CD4-positive, alpha-beta T cell treated with Interleukin-4 for 4 hours (primary cell): ENCODE results near the gene CAND1.
A peak's percentile ranks its signal among the peaks of the same experiment; 100 is the strongest.

Experiments used
- DNase-seq: peaks from one replicate; pipeline ENCODE4 v3.0.0-alpha.2; 2020

Gene CAND1

DNA sequence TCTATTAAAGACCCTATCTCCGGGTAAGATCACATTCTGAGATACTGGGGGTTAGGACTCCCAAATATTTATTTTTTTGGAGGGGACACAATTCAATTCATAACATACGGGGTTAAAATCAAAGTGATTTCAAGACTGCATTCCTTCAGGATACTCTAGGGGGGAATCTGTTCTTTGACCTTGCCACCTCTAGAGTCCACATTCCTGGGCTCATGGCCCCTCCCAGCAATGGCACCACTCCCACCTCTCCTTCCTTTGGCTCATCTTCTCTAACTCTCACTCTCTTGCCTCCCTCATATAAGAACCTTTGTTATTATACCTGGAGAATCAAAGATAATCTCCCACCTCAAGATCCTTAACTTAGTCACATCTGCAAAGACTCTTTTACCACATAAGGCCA lies 79.5 kb downstream of the CAND1 start:
- no peak for DNase-seq

DNA sequence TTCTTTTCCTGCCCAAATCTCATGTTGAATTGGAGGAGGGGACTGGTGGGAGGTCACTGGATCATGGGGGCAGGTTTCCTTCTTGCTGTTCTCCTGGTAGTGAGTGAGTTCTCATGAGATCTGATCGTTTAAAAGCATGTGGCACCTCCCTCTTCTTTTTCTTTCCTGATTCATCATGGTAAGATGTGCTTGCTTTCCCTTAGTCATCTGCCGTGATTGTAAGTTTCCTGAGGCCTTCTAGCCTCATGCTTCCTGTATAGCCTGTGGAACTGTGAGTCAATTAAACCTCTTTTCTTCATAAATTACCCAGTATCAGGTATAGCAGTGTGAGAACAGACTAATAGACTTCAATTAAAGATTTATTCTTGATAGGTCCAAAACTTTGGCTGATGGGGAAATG lies 83.5 kb downstream of the CAND1 start:
- DNase-seq: no peak

DNA sequence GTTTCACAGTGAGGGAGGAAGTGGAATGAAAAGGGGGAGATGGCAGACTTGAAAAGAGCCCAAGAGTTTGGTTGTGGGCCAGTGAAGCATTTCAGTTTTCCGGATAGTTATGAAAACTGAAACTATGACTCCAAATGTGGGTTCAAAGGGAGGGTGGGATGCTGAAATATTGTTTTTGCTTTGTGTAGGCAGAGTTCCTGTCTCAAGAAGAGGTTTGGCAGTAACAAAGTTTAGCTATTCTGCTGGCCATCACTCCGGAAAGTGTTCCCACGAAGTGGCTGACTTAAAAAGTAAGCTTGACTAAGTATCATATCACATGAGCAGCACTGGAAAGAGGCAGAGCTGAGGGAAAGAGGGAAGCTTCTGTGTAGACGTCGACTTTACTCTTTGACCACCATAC lies 85.2 kb downstream of the CAND1 start:
- DNase-seq: no peak

DNA sequence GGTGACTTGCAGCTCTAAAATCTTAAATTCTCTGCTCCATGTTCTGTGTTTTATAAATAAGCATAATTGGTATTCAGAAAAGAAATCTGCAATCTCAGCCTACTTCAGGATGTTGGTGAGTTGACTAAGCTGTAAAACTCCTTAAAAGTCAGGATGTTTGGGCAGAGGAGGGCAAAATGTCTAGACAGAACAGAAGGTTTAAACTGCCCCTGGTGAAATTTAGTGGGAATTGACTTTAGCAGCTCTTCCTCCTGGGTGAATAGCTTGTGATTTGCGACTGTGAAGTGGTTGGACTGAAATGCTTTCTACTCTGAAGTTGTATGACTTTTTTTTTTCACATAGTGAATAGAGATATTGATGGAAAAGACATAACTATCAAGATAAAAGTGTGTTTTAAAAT lies 85.8 kb downstream of the CAND1 start:
- DNase-seq: no peak

DNA sequence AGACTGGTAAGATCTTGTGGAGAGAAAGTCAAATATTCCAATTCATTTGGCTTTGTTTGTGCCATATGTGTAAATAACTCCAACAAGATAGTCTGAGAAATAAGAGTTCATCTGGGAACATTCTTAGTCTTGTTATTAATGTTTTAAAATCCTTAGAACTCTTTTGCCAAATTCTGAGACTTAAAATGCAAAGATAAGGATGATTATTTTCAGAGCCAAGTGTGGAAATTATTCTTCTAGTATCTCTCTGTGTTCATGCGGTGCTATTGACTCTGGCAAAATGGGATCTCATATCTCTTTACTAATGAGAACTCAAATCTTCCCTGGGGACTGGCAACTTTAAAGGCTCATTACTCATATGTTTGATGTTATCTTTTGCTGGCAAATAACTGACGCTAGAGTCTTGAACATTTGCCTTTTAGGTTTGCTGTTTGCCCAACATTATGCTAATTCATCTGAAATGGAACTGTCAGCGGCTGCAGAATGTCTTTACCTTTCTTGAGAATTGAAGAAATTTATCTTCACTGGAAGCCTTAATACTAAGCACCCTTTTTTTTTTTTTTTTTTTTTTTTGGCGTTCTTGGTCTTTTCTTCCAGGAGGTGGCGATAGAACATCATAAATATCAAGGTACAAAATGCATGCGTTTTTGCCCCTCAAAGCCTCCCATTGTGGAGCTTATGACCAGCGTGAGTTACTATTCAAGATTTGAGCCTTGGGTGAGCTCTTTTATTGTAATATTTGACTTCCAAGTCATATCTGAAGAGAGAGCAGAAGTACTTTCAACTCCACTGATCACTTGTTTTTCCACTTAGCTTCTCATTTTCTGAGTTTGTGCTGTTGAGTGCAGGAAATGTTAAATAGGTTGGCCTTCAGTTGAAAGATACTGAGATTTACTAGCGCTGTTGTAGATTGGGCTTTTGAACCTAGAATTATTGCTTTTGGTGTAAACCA lies 86.5 kb downstream of the CAND1 start:
- peak; percentile 45 for DNase-seq

DNA sequence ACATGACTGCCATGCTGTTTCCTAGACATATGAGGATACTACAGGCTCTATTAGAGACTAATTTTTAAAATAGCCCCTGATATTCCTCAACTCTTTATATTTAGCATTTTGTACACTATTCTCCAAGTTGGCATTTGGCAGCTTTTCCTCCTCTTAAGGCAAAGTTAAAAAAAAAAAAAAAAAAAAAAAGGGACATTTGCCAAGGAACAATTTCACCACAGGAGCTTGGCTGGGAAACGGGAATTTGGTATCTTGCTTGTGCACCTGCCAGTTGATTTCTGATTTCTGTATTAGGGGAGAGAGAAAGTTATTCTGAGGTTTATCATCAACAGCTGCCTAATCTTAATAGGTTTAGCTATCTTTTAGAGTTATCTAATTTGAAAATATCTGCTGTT lies 87.2 kb downstream of the CAND1 start:
- no peak for DNase-seq

DNA sequence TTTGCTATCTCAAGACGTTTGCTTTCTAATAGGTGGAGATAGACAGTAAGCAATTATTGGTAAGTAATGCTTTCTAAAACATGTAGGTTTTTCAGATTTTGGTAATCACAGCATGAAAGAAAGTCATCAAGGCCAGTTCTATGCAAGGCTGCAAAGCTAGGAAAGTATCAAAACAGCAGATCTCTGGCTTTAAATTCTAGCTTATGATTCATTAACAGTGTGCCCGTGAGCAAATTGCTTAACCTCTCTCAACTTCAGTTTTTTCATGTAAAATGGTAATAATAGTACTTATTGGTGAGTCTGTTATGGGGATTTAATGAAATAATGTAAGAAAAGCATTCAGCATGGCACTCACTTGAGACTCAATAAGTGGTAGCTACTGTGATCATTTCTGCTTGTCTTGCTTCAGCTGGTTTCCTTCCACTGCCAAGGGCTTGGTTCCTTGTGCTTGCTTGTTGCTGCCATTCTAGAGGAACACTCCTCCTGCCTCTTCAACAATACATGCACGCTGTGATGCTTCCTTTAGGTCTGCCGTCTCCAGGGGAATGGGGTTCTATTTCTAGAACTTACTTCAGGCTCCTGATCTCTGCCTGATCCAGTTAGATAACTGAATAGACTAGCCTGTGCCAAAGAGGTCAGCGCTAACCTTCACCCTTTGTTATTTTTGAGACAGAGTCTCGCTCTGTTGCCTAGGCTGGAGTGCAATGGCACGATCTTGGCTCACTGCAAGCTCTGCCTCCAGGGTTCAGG lies 88.4 kb downstream of the CAND1 start:
- no peak for DNase-seq

DNA sequence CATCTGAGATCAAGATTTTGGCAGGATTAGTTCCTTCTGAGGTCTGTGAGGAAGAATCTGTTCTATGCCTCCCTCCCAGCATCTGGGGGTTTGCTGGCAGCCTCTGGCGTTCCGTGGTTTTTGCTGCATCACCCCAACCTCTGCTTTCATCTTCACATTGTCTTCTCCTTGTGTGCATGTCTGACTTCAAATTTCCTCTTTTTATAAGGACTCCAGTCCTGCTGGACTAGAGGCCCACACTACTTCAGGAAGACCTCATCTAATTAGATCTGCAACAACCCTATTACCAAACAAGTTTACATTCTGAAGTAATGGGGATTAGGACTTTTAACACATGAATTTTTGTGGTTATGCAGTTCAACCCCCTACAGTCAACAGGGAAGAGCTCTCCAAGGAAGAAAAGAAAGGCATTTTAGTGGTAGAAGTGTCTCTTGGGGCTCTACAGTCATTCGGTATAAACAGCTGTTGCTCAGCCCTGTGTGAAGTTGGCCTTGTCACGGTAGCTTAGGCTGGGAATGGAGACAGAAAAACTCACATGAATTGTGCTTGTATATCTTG lies 89.7 kb downstream of the CAND1 start:
- no peak for DNase-seq

DNA sequence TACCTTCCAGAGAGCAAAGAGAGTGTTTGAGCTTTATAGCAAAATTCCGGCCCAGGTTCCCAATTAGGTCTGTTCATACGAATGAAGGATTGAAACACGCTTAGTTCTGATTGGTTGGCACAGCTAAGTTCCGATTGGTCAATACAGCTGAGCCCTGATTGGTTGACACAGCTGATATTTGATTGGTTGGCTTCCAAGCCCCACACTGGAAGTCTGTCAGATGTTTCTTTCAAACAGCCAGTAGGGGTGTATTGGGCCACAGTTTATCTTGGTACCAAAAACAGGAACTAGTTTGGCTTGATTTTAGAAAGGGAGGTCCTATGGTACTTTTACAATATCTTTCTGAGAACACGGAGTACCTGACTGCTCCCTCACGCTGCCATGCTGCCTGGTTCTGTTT lies 93.4 kb downstream of the CAND1 start:
- no peak for DNase-seq

DNA sequence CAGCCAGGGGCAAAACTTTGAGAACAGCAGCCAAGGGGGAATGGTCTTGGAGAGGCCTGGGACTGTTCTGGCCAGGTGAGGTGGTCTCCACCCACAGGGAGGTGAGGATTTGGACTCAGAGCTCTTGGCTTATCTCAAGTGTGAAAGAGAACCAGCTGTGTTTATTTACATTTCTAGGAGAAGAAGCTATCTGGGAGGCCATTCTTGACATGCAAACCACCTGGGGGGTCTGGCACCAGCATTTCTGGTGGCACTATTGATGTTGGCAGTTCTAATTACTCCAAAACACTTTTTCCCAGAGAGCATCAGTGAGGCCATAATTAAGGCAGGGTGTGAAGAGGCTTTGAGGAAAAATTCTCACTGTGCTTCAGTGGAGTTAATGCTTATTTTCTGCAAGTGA lies 95.1 kb downstream of the CAND1 start:
- DNase-seq: no peak

DNA sequence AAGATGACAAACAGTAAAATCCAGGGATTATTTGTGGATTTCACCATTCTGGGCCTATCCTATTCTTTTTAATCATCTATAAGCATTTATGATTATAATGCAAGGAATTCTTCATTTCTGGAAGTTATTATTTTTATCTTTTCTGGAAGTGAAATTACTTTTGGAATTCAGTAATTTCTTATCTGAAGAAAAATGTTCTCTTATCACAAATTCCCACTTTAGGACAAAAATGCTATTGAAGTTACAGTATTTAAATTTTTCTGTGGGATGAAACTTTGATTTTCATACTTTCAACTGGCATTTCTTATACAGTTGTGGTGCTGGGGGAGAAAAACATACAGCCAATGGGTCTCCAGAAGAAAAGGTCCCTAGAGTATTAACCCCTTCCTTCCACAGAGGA lies 96.0 kb downstream of the CAND1 start:
- DNase-seq: no peak

DNA sequence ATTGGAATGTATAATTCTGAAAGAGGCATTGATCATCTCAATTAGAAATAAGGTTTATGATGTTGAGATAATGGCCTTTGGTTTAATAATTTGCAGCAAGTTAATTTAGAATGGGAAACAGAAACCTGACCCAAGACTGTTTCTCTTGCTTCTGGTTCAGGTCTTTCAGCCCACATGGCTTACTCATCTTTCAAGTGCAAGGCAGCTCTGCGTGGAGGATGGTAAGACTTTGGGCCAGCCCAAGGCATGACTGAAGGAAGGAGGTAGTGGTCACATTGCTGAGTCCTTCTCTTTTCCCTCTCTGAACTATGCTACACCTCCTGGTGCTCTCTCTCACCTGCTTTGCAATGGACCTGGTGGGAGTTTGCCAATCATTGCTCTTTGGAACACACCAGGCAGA lies 98.7 kb downstream of the CAND1 start:
- DNase-seq: no peak
